Vagina (tissue), 2 donors: ENCODE measurements around the gene SH2D3C. TPM values are rescaled to one million over a fixed set of nuclear protein-coding genes. Genes with fewer than 3 reads are reported as not detected.
A peak's percentile ranks its signal among the peaks of the same experiment; 100 is the strongest.

Source experiments
- DNase-seq, 2 donors: peaks; one replicate each; pipeline ENCODE4 v3.0.0-alpha.2; 2017; ENCODE audit errors: extremely low spot score in 2 of 2
- H3K27ac ChIP-seq: fragments of 200-600 bp; sonication (generic); one replicate; pipeline ENCODE4 v1.5.1; 2019
- H3K27me3 ChIP-seq: fragments of 200-600 bp; sonication (generic); one replicate; pipeline ENCODE4 v1.5.1; 2019
- H3K36me3 ChIP-seq, 2 donors: fragments of 200-600 bp; sonication (generic); one replicate each; pipeline ENCODE4 v1.5.1; 2017 to 2019
- H3K4me1 ChIP-seq: fragments of 200-600 bp; sonication (generic); one replicate; pipeline ENCODE4 v1.5.1; 2019
- H3K4me3 ChIP-seq, 2 donors: fragments of 200-600 bp; sonication (generic); 1 replicate in 1 of 2; 2 replicates in 1 of 2; pipeline ENCODE4 v1.5.1; 2016 to 2019
- H3K9me3 ChIP-seq: fragments of 200-600 bp; sonication (generic); one replicate; pipeline ENCODE4 v1.5.1; 2019
- POLR2A ChIP-seq, 2 donors: fragments of 450-650 bp; IDR thresholded peaks; one replicate each; pipeline ENCODE4 v1.6.1; 2017; ENCODE audit warnings: antibody characterized with exemption in 2 of 2, mild to moderate bottlenecking in 2 of 2, moderate library complexity in 2 of 2
- POLR2AphosphoS5 ChIP-seq, 2 donors: sonication (generic); formaldehyde crosslinking; IDR thresholded peaks; one replicate each; pipeline ENCODE4 v1.9.0; 2017; ENCODE audit warnings: antibody characterized with exemption in 2 of 2, mild to moderate bottlenecking in 2 of 2, low read depth in 1 of 2; ENCODE audit not compliant: insufficient read depth in 1 of 2
- intact Hi-C: fragments of 100-400 bp; cut with DNase I; formaldehyde crosslinking; loops from one replicate; pipeline ENCODE4 v1.15.1; 2023
- total RNA-seq: library from RNA; depleted of rRNA; stranded (reverse); fragments of >200 nt; gene quantifications from one replicate; pipeline ENCODE4 v1.2.3, GENCODE V29; 2016
- TF ChIP-seq, protein P1 (sequence below), 3 experiments: fragments of 450-650 bp in 2 of 3; fragments of 200-600 bp in 1 of 3; sonication (generic) in 1 of 3; IDR thresholded peaks; one replicate each; pipeline ENCODE4 v1.5.1; 2017 to 2019; ENCODE audit warnings: antibody characterized with exemption in 3 of 3, mild to moderate bottlenecking in 2 of 3, moderate library complexity in 2 of 3

The SH2D3C gene
- total RNA-seq, 1 donor from 2014 or later, result 19.6 TPM

DNA sequence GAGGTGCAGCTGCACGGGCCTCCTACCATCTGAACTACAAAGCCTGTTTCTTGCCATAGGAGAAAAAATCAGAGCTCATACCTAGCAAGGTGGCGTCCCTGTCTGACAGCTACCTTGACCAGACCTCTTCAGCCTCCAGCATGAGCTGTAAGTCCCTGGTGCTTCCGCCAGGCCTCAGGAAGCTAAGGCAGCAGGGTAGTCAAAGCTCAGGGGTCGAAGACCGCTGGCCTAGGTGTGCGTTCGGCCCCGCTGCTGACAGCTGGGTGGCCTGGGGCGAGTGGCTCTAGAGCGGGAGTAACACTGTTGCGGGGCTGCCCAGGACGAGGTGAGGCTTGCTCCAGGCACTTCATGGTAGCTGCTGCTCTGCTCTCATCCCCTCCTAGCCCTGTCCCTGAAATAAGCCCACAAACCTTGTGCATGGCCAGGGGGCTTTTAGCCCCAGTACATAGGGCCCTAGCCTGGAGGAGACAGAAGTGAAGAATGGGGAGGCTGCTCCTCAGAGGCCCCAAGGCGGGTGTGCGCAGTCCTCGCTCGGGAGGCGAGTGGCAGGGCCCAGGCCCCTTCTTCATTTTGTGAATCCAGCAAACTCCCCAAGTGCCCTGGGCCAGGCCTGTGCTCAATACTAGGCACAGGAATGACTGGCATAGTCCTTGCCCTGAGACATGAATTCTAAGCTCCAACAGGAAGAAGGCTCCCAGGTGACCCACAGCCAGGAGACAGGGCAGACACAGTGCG is 48.8 kb downstream of the SH2D3C start:
- no peaks in the 10 kb centered on the region for H3K27me3 ChIP-seq
- intact Hi-C loops, result loop anchor here (5.0 to 10.0 kb wide), 2 partner anchors 132 to 225 kb away; no protein-coding TSS in a partner anchor
- H3K9me3 ChIP-seq, result no peaks in the 10 kb centered on the region
- peaks cover 0 to 12% of the 10 kb centered on the region in 2 donors for H3K36me3 ChIP-seq
- no peak for TF ChIP-seq POLR2A (IDR thresholded peaks at IDR 0.05)
- TF ChIP-seq POLR2AphosphoS5 (IDR thresholded peaks at IDR 0.05; ENCODE audit: insufficient read depth in 1 of 2, low read depth in 1 of 2), result no peak
- TF ChIP-seq, protein P1, sequence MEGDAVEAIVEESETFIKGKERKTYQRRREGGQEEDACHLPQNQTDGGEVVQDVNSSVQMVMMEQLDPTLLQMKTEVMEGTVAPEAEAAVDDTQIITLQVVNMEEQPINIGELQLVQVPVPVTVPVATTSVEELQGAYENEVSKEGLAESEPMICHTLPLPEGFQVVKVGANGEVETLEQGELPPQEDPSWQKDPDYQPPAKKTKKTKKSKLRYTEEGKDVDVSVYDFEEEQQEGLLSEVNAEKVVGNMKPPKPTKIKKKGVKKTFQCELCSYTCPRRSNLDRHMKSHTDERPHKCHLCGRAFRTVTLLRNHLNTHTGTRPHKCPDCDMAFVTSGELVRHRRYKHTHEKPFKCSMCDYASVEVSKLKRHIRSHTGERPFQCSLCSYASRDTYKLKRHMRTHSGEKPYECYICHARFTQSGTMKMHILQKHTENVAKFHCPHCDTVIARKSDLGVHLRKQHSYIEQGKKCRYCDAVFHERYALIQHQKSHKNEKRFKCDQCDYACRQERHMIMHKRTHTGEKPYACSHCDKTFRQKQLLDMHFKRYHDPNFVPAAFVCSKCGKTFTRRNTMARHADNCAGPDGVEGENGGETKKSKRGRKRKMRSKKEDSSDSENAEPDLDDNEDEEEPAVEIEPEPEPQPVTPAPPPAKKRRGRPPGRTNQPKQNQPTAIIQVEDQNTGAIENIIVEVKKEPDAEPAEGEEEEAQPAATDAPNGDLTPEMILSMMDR (IDR thresholded peaks at IDR 0.05), result no peak
- peaks cover 17% of the 10 kb centered on the region for H3K4me1 ChIP-seq
- no peak overlapping the region for H3K4me3 ChIP-seq
- no peak for DNase-seq
- no peak overlapping the region for H3K27ac ChIP-seq

- Histone ChIP-seq H3K4me3 (no peak overlapping the region), H3K4me1 (peaks cover 18% of the 10 kb centered on the region), H3K27me3 (no peaks in the 10 kb centered on the region), H3K9me3 (no peaks in the 10 kb centered on the region), H3K27ac (no peak overlapping the region), H3K36me3 (peaks cover 0 to 12% of the 10 kb centered on the region in 2 donors)
- intact Hi-C loops, result no loop called here
- no peak for DNase-seq
- TF ChIP-seq POLR2AphosphoS5 (IDR thresholded peaks at IDR 0.05; ENCODE audit: insufficient read depth in 1 of 2, low read depth in 1 of 2) (no peak), POLR2A (IDR thresholded peaks at IDR 0.05) (no peak)
- TF ChIP-seq, protein P1 (IDR thresholded peaks at IDR 0.05), result no peak
These were observed 49.7 kb downstream of the SH2D3C start for GRCh38 chr9:127728808-127729207.

- intact Hi-C loops, result no loop called here
- no peak for TF ChIP-seq POLR2A (IDR thresholded peaks at IDR 0.05)
- TF ChIP-seq POLR2AphosphoS5 (IDR thresholded peaks at IDR 0.05; ENCODE audit: insufficient read depth in 1 of 2, low read depth in 1 of 2), result no peak
- TF ChIP-seq, protein P1 (IDR thresholded peaks at IDR 0.05), result no peak
- no peak overlapping the region for H3K4me3 ChIP-seq
- no peak for DNase-seq
- H3K27ac ChIP-seq, result no peak overlapping the region
- peaks cover 13% of the 10 kb centered on the region for H3K4me1 ChIP-seq
- no peaks in the 10 kb centered on the region for H3K9me3 ChIP-seq
- H3K36me3 ChIP-seq, result peaks cover 0 to 6% of the 10 kb centered on the region in 2 donors
- H3K27me3 ChIP-seq, result no peaks in the 10 kb centered on the region
These were observed 51.6 kb downstream of the SH2D3C start for GRCh38 chr9:127726871-127727270.

GRCh38 chr9:127724012-127724411 is 54.5 kb downstream of the SH2D3C start:
- intact Hi-C loops, result no loop called here
- TF ChIP-seq POLR2AphosphoS5 (IDR thresholded peaks at IDR 0.05; ENCODE audit: insufficient read depth in 1 of 2, low read depth in 1 of 2) (no peak), POLR2A (IDR thresholded peaks at IDR 0.05) (no peak)
- TF ChIP-seq, protein P1 (IDR thresholded peaks at IDR 0.05), result no peak

DNA sequence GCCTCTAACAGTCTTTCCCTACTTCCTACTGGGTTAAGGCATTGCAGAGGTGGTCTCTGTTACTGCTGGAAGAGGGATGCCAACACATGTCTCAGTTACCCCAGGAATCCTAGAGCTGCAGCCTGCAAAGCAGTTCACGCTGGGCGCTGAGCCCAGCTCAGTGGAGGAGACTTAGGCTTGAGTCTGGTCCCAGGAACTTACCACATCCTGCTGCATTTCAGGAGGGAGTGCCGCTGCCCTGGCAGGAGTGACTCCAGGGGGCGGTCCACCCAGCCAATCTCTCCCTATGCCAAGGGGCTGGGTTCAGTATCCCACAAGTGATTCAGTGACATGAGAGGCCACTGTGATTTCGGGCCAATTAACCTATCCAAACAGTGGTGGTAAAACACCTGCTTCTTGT is 55.0 kb downstream of the SH2D3C start:
- H3K36me3 ChIP-seq, result no peaks in the 10 kb centered on the region
- intact Hi-C loops, result no loop called here

More at GRCh38 chr9:127724012-127724411, 54.5 kb downstream of the SH2D3C start:
- peak overlapping the region; percentile 4 for H3K27ac ChIP-seq
- H3K27me3 ChIP-seq, result no peaks in the 10 kb centered on the region
- no peaks in the 10 kb centered on the region for H3K9me3 ChIP-seq
- H3K4me3 ChIP-seq, result no peak overlapping the region
- H3K36me3 ChIP-seq, result no peaks in the 10 kb centered on the region
- H3K4me1 ChIP-seq, result peaks cover 13% of the 10 kb centered on the region
- no peak for DNase-seq

More for the DNA sequence above, 55.0 kb downstream of the SH2D3C start:
- TF ChIP-seq POLR2A (IDR thresholded peaks at IDR 0.05), result no peak
- TF ChIP-seq, protein P1 (IDR thresholded peaks at IDR 0.05), result no peak
- no peak for TF ChIP-seq POLR2AphosphoS5 (IDR thresholded peaks at IDR 0.05; ENCODE audit: insufficient read depth in 1 of 2, low read depth in 1 of 2)
- no peak overlapping the region for H3K4me3 ChIP-seq
- peaks cover 15% of the 10 kb centered on the region for H3K4me1 ChIP-seq
- H3K27ac ChIP-seq, result no peak overlapping the region
- no peaks in the 10 kb centered on the region for H3K27me3 ChIP-seq
- no peaks in the 10 kb centered on the region for H3K9me3 ChIP-seq
- DNase-seq, result no peak
